HEK293 (cell line): ENCODE measurements around the gene ZNF274.
A peak's percentile ranks its signal among the peaks of the same experiment; 100 is the strongest.

Source experiments
- CTCF ChIA-PET: fragments of 350-600 bp; formaldehyde crosslinking; extraction: SDS; loops from one replicate; lab custom pipeline; 2021; ENCODE audit warnings: antibody characterized with exemption; lab: Yijun Ruan, JAX
- POLR2A ChIA-PET: fragments of 300-600 bp; formaldehyde crosslinking; extraction: SDS; loops from one replicate; lab custom pipeline; 2020; ENCODE audit warnings: antibody characterized with exemption, inconsistent platforms; lab: Yijun Ruan, JAX
- H3K27ac ChIP-seq: fragments of 200-500 bp; sonication (Bioruptor generic); 2 replicates; pipeline ENCODE4 v1.5.1; 2014; ENCODE audit warnings: low read depth, low read length, control low read depth, inconsistent platforms; ENCODE audit errors: extremely low read depth
- H3K36me3 ChIP-seq, 2 experiments: fragments of 200-500 bp in 1 of 2; sonication (Bioruptor generic) in 1 of 2; 1 replicate in 1 of 2; 2 replicates in 1 of 2; pipeline ENCODE4 v1.5.1; 2014 to 2017; ENCODE audit warnings: inconsistent platforms in 2 of 2, low read length in 2 of 2; ENCODE audit not compliant: control insufficient read depth in 2 of 2, insufficient read depth in 1 of 2
- H3K4me1 ChIP-seq: fragments of 200-500 bp; sonication (Bioruptor generic); 2 replicates; pipeline ENCODE4 v1.5.1; 2014; ENCODE audit warnings: mild to moderate bottlenecking, low read length, inconsistent platforms; ENCODE audit not compliant: control insufficient read depth, insufficient read depth
- H3K4me3 ChIP-seq: 2 replicates; pipeline ENCODE4 v1.5.1; 2011; ENCODE audit warnings: low read depth, mild to moderate bottlenecking, control low read depth, low read length, moderate library complexity
- H3K9me3 ChIP-seq: fragments of 200-500 bp; sonication (Bioruptor generic); 2 replicates; pipeline ENCODE4 v1.5.1; 2014; ENCODE audit warnings: low read depth, low read length, inconsistent platforms; ENCODE audit not compliant: control insufficient read depth, insufficient read depth
- FEZF1 ChIP-seq: fragments of 450-650 bp; formaldehyde crosslinking; IDR thresholded peaks from 2 replicates; pipeline ENCODE4 v1.5.1; 2016; ENCODE audit warnings: missing biosample characterization, missing genetic modification characterization
- KLF1 ChIP-seq: fragments of 450-650 bp; formaldehyde crosslinking; IDR thresholded peaks from 2 replicates; pipeline ENCODE4 v1.5.1; 2016; ENCODE audit warnings: missing biosample characterization, missing genetic modification characterization
- KLF10 ChIP-seq: fragments of 450-650 bp; IDR thresholded peaks from 2 replicates; pipeline ENCODE4 v1.5.1; 2018; ENCODE audit warnings: missing biosample characterization, mild to moderate bottlenecking, missing genetic modification characterization
- SCRT1 ChIP-seq: fragments of 450-650 bp; formaldehyde crosslinking; IDR thresholded peaks from 2 replicates; pipeline ENCODE4 v1.5.1; 2016; ENCODE audit warnings: missing biosample characterization, missing genetic modification characterization, borderline replicate concordance
- SCRT2 ChIP-seq: fragments of 450-650 bp; formaldehyde crosslinking; IDR thresholded peaks from 2 replicates; pipeline ENCODE4 v1.5.1; 2016; ENCODE audit warnings: missing biosample characterization, missing genetic modification characterization
- ZBTB48 ChIP-seq: fragments of 450-650 bp; formaldehyde crosslinking; IDR thresholded peaks from 2 replicates; pipeline ENCODE4 v1.5.1; 2016; ENCODE audit warnings: missing biosample characterization, missing genetic modification characterization
- ZEB2 ChIP-seq: fragments of 450-650 bp; formaldehyde crosslinking; IDR thresholded peaks from 2 replicates; pipeline ENCODE4 v1.5.1; 2016; ENCODE audit warnings: missing biosample characterization, missing genetic modification characterization
- ZFP37 ChIP-seq: fragments of 450-650 bp; formaldehyde crosslinking; IDR thresholded peaks from 2 replicates; pipeline ENCODE4 v1.5.1; 2016; ENCODE audit warnings: missing biosample characterization, missing genetic modification characterization
- ZNF16 ChIP-seq: fragments of 450-650 bp; formaldehyde crosslinking; IDR thresholded peaks from 2 replicates; pipeline ENCODE4 v1.5.1; 2016; ENCODE audit warnings: low read depth, missing biosample characterization, missing genetic modification characterization
- ZNF2 ChIP-seq: fragments of 450-650 bp; formaldehyde crosslinking; IDR thresholded peaks from 2 replicates; pipeline ENCODE4 v1.5.1; 2016; ENCODE audit warnings: missing biosample characterization, missing genetic modification characterization
- ZNF214 ChIP-seq: fragments of 450-650 bp; formaldehyde crosslinking; IDR thresholded peaks from 2 replicates; pipeline ENCODE4 v1.5.1; 2017; ENCODE audit warnings: missing biosample characterization, mild to moderate bottlenecking, missing genetic modification characterization, borderline replicate concordance
- ZNF24 ChIP-seq: fragments of 450-650 bp; formaldehyde crosslinking; IDR thresholded peaks from 2 replicates; pipeline ENCODE4 v1.5.1; 2016; ENCODE audit warnings: missing biosample characterization, missing genetic modification characterization
- ZNF324 ChIP-seq: fragments of 450-650 bp; formaldehyde crosslinking; IDR thresholded peaks from 2 replicates; pipeline ENCODE4 v1.5.1; 2016; ENCODE audit warnings: missing biosample characterization, missing genetic modification characterization
- ZNF341 ChIP-seq: fragments of 450-650 bp; formaldehyde crosslinking; IDR thresholded peaks from 2 replicates; pipeline ENCODE4; 2016; ENCODE audit warnings: low read depth, missing biosample characterization, missing genetic modification characterization
- ZNF362 ChIP-seq: fragments of 450-650 bp; formaldehyde crosslinking; IDR thresholded peaks from 2 replicates; pipeline ENCODE4 v1.5.1; 2016; ENCODE audit warnings: missing biosample characterization, missing genetic modification characterization
- ZNF391 ChIP-seq: fragments of 450-650 bp; formaldehyde crosslinking; IDR thresholded peaks from 2 replicates; pipeline ENCODE4 v1.5.1; 2016; ENCODE audit warnings: low read depth, missing biosample characterization, missing genetic modification characterization, borderline replicate concordance
- ZNF426 ChIP-seq: fragments of 450-650 bp; formaldehyde crosslinking; IDR thresholded peaks from 2 replicates; pipeline ENCODE4 v1.5.1; 2017; ENCODE audit warnings: missing biosample characterization, missing genetic modification characterization, mild to moderate bottlenecking, inconsistent platforms, moderate library complexity
- ZNF555 ChIP-seq: fragments of 450-650 bp; formaldehyde crosslinking; conservative IDR thresholded peaks from 2 replicates; pipeline ENCODE4 v1.5.1; 2017; ENCODE audit warnings: missing biosample characterization, mild to moderate bottlenecking, missing genetic modification characterization, inconsistent platforms
- ZNF600 ChIP-seq: fragments of 450-650 bp; formaldehyde crosslinking; IDR thresholded peaks from 2 replicates; pipeline ENCODE4 v1.5.1; 2016; ENCODE audit warnings: missing biosample characterization, missing genetic modification characterization
- ZNF639 ChIP-seq: fragments of 450-650 bp; formaldehyde crosslinking; IDR thresholded peaks from 2 replicates; pipeline ENCODE4 v1.5.1; 2016; ENCODE audit warnings: missing biosample characterization, missing genetic modification characterization
- ZNF664 ChIP-seq: fragments of 450-650 bp; formaldehyde crosslinking; IDR thresholded peaks from 2 replicates; pipeline ENCODE4 v1.5.1; 2016; ENCODE audit warnings: missing biosample characterization, missing genetic modification characterization
- ZNF677 ChIP-seq: fragments of 450-650 bp; IDR thresholded peaks from 2 replicates; pipeline ENCODE4 v1.5.0; 2018; ENCODE audit warnings: missing biosample characterization, mild to moderate bottlenecking, missing genetic modification characterization, moderate library complexity
- ZNF785 ChIP-seq: fragments of 450-650 bp; formaldehyde crosslinking; IDR thresholded peaks from 2 replicates; pipeline ENCODE4 v1.5.1; 2016; ENCODE audit warnings: missing biosample characterization, missing genetic modification characterization

The ZNF274 gene

GRCh38 chr19:58229255-58229639 lies 46.4 kb downstream of the ZNF274 start:
- POLR2A ChIA-PET: interaction anchor here (0.6 to 2.3 kb wide), 21 partner anchors 8 to 346 kb away, joined by 3 to 23 read pairs (median 5); partner anchors contain the start of genes CHMP2A, ZBTB45, ZNF274 and ZNF329

GRCh38 chr19:58237324-58237723 lies 54.5 kb downstream of the ZNF274 start:
- H3K27ac ChIP-seq: no peak overlapping the region
- no peak overlapping the region for H3K4me3 ChIP-seq
- no peaks in the 10 kb centered on the region for H3K9me3 ChIP-seq
- no peaks in the 10 kb centered on the region for H3K4me1 ChIP-seq
- ChIA-PET POLR2A (interaction anchor here (1.1 to 1.2 kb wide), 2 partner anchors 9 to 41 kb away, joined by 4 to 5 read pairs; partner anchors contain the start of genes ZNF544 and ZNF8), CTCF (no interaction called here)
- TF ChIP-seq ZEB2 (no peak), ZNF391 (no peak), ZFP37 (no peak), ZNF362 (tag by site-specific recombination) (no peak), SCRT1 (tag by site-specific recombination) (no peak), ZNF639 (no peak), ZNF324 (no peak), ZNF785 (tag by site-specific recombination) (no peak), ZNF664 (tag by site-specific recombination) (no peak), ZNF2 (tag by site-specific recombination) (no peak), ZNF426 (tag by site-specific recombination) (no peak), ZNF24 (tag by site-specific recombination) (no peak), ZNF16 (tag by site-specific recombination) (no peak), ZNF600 (tag by site-specific recombination) (no peak), ZNF555 (no peak)
- H3K36me3 ChIP-seq: peaks cover 88 to 97% of the 10 kb centered on the region in 2 experiments

More at GRCh38 chr19:58229255-58229639, 46.4 kb downstream of the ZNF274 start:
- CTCF ChIA-PET: interaction anchor here (0.6 to 1.3 kb wide), 5 partner anchors 11 to 291 kb away, joined by 3 to 5 read pairs (median 3); no protein-coding TSS in a partner anchor
- Histone ChIP-seq H3K9me3 (peaks cover 3% of the 10 kb centered on the region), H3K27ac (peak overlapping the region; percentile 90; the same call in 1 of the 2 replicates), H3K36me3 (peaks cover 47 to 48% of the 10 kb centered on the region in 2 experiments), H3K4me1 (no peaks in the 10 kb centered on the region), H3K4me3 (peak overlapping the region; percentile 93)
- no peak for TF ChIP-seq KLF10 (tag by site-specific recombination)
- peak; percentile 60 for TF ChIP-seq SCRT2 (tag by site-specific recombination)
- TF ChIP-seq ZBTB48: no peak
- no peak for TF ChIP-seq FEZF1 (tag by site-specific recombination)
- TF ChIP-seq ZNF341 (tag by site-specific recombination): 0 out of 2 replicates have a peak, but pooled peaks have one; percentile 24
- TF ChIP-seq ZNF677: no peak
- no peak for TF ChIP-seq ZNF214 (tag by site-specific recombination)
- peak; percentile 10; the same call in 1 of the 2 replicates for TF ChIP-seq KLF1
